NCI-H345 treated with DMSO at 0.1 percent for 48 hours (cell line): ENCODE measurements around the gene GSDMA.
"Not testable (repeated sequence)": the region's sequence is repeated elsewhere in the genome, so short reads cannot be mapped to it uniquely, and the experiment has no call there.

ENCODE experiments used
- DNase-seq: peaks from one replicate; lab custom pipeline; 2025; ENCODE audit not compliant: unreplicated experiment; lab: John Stamatoyannopoulos, UW

GSDMA gene

DNA sequence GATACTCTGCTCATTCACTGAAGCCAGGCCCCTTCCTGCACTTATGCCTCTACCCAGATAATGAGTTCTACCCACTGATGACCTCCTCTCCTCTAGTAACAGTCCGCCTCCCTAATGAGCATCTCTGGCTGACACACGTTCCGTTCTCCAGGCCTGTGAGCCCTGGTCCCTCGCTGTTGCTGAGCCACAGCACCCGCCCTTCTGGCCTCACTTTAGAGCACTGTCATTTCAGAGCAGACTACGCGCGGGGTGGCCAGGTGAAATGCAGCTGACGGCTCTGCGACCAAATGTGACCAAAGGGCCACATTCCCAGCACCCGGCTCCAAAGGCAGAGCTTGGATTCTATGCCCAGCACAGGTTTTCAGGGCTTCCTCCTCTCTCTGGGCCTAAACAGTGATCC, 31.6 kb downstream of the GSDMA start:
- DNase-seq, result no peak

DNA sequence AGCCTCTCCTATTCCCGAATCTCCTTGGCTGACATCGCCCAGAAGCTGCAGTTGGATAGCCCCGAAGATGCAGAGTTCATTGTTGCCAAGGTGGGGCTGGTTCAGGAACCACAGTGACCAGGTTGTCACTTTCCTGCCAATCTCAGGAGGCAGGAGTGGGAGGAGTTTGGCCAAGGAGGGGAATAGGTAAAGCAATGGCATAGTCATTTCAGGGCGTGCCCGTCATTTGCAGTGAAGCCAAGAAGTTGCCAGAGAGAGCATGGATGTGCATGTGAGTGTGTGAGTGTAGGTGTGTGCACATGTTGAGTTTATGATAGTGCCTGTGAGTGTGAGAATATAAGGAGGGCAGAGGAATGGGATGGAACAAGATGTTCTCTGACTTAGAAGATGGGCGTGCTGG, 32.6 kb downstream of the GSDMA start:
- no peak for DNase-seq

DNA sequence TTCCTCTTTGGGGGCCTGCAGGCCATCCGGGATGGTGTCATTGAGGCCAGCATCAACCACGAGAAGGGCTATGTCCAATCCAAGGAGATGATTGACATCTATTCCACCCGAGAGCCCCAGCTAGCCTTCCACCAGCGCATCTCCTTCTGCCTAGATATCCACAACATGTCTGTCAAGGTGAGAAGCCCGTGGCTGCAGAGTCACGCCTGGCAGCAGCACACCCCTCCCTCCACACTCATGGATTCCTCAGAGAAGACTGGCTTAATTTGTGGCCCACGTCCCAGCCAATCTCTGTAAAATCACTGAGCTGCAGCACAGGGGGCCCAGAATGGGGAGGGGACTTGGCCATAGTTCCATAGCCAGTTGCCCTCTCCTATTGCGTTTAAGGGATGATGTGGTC, 33.4 kb downstream of the GSDMA start:
- no peak for DNase-seq

DNA sequence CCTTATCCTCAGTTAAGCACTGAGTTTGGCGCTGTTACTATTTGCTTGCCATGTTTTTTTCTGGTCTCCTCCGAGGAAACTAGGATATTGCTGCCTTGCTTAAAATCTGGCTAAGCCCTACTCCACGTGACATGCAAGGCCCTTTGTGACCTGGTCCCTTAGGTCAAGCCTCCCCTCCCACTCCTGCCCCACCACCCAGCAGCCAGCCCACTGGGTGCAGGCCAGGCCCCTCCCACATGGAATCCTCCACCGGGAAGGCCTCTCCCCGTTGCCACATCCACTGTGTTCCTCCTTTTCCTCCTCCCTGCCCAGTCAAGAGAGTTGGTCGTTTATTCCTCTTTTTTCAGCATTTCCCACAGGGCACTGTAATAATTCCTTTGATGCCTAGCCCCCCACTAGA, 34.0 kb downstream of the GSDMA start:
- no peak for DNase-seq

DNA sequence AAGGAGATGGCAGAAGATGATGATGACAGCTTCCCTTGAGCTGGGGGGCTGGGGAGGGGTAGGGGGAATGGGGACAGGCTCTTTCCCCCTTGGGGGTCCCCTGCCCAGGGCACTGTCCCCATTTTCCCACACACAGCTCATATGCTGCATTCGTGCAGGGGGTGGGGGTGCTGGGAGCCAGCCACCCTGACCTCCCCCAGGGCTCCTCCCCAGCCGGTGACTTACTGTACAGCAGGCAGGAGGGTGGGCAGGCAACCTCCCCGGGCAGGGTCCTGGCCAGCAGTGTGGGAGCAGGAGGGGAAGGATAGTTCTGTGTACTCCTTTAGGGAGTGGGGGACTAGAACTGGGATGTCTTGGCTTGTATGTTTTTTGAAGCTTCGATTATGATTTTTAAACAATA, 34.7 kb downstream of the GSDMA start:
- no peak for DNase-seq

DNA sequence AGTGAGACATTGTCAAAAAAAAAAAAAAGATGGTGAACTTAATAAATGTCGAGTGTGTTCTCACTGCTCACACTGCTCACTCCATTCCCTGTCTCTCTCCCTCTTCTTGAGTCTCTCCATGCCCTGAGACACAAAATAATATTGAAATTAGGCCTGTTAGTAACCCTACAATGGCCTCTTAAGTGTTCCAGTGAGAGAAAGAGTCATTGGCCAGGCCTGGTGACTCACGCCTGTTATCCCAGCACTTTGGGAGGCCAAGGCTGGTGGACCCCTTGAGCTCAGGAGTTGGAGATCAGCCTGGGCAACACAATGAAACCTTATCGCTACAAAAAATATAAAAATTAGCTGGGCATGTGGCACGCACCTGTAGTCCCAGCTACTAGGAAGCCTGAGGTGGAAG, 36.3 kb downstream of the GSDMA start:
- DNase-seq, result no peak

DNA sequence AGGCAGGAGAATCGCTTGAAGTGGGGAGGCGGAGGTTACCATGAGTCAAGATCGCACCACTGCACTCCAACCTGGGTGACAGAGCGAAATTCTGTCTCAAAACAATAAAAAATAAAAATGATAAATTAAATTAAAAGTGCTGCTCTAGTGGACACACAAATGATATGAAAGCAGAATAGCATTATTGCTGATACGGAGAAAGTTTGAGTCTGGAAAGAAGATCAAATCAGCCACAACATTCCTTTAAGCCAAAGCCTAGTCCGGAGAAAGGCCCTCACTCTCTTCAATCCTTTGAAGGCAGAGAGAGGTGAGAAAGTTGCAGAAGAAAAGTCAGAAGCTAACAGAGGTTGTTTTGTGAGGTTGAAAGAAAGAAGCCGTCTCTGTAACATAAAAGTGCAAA, 37.4 kb downstream of the GSDMA start:
- no peak for DNase-seq

DNA sequence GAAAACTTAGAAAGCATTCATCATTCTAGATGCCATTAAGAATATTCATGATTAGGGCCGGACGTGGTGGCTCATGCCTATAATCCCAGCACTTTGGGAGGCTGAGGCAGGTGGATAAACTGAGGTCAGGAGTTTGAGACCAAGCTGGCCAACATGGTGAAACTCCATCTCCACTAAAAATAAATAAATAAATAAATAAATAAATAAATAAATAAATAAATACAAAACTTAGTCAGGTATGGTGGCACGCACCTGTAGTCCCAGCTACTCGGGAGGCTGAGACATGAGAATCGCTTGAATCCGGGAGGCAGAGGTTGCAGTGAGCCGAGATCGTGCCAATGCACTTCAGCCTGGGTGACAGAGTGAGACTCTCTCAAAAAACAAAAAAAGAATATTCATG, 38.5 kb downstream of the GSDMA start:
- not testable (repeated sequence) for DNase-seq

DNA sequence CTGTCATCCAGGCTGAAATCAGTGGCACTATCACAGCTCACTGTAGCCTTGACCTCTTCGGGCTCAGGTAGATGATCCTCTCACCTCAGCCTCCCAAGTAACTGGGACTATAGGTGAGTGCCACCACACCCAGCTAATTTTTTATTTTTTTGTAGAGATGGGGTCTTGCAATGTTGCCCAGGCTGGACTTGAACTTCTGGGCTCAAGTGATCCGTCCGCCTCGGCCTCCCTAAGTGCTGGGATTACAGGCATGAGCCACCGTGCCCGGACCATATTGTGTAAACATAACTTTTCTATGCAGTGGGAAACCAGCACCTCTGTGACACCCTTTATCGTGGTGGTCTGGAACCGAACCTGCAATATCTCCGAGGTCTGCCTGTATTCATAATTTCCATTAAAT, 41.3 kb downstream of the GSDMA start:
- no peak for DNase-seq

DNA sequence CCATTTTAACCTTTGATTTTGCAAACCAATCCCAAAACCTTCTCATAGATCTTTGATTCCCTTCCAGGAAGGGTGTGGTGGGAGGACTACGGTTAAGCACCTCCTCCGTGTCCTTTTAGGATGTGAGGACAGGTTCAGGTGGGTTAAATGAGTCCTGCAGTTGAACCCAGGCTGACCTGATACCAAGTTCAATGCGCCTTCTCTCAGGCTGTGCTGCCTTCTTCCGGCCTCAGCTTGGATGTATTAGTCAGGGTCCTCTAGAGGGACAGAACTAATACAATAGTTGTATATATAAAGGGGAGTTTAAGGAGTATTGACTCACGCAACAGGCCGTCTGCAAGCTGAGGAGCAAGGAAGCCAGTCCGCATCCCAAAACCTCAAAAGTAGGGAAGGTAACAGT, 41.9 kb downstream of the GSDMA start:
- DNase-seq, result no peak

DNA sequence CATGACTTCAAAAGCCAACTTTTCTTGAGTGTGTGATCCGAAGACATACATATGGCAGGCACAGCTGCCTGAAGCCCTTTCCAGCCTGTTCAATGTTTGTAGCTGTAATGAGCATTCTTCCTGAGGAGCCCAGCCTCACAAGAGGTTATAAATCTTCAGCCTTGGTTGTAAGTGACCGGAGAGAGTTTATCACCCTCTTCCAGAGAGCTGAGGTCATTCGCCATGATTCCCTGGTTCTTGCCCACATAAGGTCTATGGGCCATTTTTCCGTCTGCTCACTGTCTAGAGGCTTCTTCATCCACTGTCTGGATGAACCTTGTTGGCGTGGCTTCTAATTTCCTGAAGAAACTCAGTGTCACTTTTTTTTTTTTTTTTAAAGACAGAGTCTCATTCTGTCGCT, 42.7 kb downstream of the GSDMA start:
- DNase-seq, result no peak

DNA sequence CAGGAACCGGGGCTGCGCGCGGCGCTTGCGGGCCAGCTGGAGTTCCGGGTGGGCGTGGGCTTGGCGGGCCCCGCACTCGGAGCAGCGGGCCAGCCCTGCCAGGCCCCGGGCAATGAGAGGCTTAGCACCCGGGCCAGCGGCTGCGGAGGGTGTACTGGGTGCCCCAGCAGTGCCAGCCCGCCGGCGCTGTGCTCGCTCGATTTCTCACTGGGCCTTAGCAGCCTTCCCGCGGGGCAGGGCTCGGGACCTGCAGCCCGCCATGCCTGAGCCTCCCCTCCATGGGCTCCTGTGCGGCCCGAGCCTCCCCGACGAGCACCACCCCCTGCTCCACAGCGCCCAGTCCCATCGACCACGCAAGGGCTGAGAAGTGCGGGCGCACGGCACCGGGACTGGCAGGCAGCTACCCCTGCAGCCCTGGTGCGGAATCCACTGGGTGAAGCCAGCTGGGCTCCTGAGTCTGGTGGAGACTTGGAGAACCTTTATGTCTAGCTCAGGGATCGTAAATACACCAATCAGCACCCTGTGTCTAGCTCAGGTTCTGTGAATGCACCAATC, 48.2 kb downstream of the GSDMA start:
- not testable (repeated sequence) for DNase-seq

DNA sequence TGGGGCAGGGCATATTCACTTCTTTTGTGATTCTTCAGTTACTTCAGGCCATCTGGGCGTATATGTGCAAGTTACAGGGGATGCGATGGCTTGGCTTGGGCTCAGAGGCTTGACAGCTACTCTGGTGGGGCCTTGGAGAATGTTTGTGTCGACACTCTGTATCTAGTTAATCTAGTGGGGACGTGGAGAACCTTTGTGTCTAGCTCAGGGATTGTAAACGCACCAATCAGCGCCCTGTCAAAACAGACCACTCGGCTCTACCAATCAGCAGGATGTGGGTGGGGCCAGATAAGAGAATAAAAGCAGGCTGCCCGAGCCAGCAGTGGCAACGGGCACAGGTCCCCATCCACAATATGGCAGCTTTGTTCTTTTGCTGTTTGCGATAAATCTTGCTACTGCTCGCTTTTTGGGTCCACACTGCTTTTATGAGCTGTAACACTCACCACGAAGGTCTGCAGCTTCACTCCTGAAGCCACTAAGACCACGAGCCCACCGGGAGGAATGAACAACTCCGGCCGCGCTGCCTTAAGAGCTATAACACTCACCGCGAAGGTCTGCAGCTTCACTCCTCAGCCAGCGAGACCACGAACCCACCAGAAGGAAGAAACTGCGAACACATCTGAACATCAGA, 49.3 kb downstream of the GSDMA start:
- not testable (repeated sequence) for DNase-seq

DNA sequence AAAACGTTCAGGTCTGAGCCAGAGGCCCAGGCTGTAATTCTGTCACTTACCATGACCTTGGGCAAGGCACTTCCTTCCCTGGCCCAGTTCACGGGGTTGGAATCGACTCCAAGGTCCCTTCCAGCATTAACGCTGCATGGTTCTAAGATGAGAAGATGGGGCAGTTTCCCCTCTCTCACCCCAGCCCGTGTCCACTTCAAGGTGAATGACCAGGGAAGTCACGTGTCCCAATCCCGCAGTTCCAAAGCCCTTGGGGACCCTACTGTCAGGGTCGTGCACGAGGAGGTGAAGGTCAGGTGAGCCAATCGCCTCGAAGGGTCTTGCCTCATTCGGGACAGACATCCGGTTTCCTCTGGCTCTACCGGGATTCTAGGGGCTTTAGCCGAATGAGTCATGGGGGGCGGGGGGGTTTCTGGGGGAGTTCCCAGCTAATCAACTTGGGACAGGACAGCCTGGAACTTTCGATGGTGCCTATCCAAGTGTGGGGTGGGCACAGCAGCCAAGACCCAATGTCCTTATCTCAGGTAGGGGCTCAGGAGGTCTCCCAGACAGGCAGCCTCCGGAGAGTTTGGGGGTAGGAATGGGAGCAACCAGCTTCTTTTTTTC, 51.7 kb downstream of the GSDMA start:
- DNase-seq, result no peak

DNA sequence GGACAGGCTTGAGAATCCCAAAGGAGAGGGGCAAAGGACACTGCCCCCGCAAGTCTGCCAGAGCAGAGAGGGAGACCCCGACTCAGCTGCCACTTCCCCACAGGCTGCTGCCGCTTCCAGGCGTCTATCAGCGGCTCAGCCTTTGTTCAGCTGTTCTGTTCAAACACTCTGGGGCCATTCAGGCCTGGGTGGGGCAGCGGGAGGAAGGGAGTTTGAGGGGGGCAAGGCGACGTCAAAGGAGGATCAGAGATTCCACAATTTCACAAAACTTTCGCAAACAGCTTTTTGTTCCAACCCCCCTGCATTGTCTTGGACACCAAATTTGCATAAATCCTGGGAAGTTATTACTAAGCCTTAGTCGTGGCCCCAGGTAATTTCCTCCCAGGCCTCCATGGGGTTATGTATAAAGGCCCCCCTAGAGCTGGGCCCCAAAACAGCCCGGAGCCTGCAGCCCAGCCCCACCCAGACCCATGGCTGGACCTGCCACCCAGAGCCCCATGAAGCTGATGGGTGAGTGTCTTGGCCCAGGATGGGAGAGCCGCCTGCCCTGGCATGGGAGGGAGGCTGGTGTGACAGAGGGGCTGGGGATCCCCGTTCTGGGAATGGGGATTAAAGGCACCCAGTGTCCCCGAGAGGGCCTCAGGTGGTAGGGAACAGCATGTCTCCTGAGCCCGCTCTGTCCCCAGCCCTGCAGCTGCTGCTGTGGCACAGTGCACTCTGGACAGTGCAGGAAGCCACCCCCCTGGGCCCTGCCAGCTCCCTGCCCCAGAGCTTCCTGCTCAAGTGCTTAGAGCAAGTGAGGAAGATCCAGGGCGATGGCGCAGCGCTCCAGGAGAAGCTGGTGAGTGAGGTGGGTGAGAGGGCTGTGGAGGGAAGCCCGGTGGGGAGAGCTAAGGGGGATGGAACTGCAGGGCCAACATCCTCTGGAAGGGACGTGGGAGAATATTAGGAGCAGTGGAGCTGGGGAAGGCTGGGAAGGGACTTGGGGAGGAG, 52.5 kb downstream of the GSDMA start, which contains the start of gene CSF3:
CSF3 (plus strand) TSS at position 436 of the 993 bp plus-strand sequence; CDS start at position 471, 35 bp downstream.
- peak; percentile 8 for DNase-seq

DNA sequence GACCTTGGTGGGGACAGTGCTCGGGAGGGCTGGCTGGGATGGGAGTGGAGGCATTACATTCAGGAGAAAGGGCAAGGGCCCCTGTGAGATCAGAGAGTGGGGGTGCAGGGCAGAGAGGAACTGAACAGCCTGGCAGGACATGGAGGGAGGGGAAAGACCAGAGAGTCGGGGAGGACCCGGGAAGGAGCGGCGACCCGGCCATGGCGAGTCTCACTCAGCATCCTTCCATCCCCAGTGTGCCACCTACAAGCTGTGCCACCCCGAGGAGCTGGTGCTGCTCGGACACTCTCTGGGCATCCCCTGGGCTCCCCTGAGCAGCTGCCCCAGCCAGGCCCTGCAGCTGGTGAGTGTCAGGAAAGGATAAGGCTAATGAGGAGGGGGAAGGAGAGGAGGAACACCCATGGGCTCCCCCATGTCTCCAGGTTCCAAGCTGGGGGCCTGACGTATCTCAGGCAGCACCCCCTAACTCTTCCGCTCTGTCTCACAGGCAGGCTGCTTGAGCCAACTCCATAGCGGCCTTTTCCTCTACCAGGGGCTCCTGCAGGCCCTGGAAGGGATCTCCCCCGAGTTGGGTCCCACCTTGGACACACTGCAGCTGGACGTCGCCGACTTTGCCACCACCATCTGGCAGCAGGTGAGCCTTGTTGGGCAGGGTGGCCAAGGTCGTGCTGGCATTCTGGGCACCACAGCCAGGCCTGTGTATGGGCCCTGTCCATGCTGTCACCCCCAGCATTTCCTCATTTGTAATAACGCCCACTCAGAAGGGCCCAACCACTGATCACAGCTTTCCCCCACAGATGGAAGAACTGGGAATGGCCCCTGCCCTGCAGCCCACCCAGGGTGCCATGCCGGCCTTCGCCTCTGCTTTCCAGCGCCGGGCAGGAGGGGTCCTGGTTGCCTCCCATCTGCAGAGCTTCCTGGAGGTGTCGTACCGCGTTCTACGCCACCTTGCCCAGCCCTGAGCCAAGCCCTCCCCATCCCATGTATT, 53.5 kb downstream of the GSDMA start:
- DNase-seq, result no peak

DNA sequence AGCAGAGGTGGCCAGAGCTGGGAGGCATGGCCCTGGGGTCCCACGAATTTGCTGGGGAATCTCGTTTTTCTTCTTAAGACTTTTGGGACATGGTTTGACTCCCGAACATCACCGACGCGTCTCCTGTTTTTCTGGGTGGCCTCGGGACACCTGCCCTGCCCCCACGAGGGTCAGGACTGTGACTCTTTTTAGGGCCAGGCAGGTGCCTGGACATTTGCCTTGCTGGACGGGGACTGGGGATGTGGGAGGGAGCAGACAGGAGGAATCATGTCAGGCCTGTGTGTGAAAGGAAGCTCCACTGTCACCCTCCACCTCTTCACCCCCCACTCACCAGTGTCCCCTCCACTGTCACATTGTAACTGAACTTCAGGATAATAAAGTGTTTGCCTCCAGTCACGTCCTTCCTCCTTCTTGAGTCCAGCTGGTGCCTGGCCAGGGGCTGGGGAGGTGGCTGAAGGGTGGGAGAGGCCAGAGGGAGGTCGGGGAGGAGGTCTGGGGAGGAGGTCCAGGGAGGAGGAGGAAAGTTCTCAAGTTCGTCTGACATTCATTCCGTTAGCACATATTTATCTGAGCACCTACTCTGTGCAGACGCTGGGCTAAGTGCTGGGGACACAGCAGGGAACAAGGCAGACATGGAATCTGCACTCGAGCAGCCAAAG, 54.7 kb downstream of the GSDMA start:
- no peak for DNase-seq

DNA sequence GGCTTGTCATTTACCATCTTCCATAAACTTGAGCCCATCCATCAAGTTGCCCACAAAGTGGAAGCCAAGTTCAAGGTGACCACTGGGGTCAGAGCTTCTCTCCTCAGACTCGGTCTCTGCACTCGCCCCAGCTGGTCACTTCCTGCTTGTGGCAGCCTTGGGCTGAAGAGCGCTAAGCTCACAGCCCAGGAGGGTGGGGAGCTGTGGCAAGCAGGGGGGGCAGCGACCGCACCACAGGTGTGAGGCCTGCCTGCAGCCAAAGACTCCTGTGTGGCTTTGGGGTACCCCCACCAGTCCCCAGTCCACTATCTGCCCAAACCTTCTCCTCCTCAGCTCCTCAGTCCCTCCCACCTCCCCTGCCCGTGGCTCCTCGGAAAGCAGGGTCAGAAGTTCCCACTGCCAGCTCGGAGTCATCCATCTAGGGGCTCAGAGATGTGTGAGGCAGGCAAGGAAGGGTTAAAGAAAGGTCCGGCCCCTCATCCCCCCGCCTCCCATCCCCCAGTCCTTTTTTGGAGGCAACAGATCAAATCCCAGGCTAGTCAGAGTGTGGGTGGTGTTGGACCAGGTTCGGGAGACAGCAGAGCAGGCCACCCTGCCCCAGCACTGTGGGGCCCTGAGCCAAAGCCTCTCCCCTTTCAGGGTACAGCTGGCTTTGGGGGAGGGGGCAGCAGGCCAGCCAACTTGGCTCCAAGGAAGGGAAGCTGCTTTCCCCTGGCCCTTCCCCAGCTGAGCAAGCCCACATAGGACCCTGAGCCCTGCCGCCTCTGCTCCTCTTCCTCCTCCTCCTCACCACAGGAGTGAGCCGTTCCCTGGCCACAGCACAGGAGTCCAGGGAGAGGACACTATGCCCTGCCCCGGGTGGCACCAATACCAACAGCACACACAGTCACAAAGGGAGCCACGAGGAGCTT, 55.7 kb downstream of the GSDMA start:
- DNase-seq, result no peak
